Measurements from ENCODE around the gene PDE8B.
"Not testable (repeated sequence)": the region's sequence is repeated elsewhere in the genome, so short reads cannot be mapped to it uniquely, and the experiment has no call there.

PDE8B gene

GRCh38 chr5:77461287-77461686 is 250.8 kb downstream of the PDE8B start:
- Histone ChIP-seq H3K79me1 (ENCODE audit: low read length) (no peaks in the 10 kb centered on the region), H4K8ac (ENCODE audit: low read depth, low read length) (no peak overlapping the region), H2AK5ac (ENCODE audit: low read length) (no peak overlapping the region), H3K4me2 (ENCODE audit: low read length) (no peak overlapping the region), H3K56ac (ENCODE audit: low read length) (no peak overlapping the region), H3K4ac (ENCODE audit: low read depth, low read length) (no peak overlapping the region), H3K36me3 (ENCODE audit: control insufficient read depth, insufficient read depth, low read length) (no peaks in the 10 kb centered on the region), H3K23ac (ENCODE audit: low read length) (no peak overlapping the region), H2BK120ac (ENCODE audit: low read depth, low read length) (no peak overlapping the region), H3K27me3 (ENCODE audit: insufficient read depth, low read length, poor library complexity) (no peaks in the 10 kb centered on the region), H3K79me2 (ENCODE audit: control insufficient read depth, insufficient read depth, low read length) (no peaks in the 10 kb centered on the region), H4K5ac (ENCODE audit: low read length) (no peak overlapping the region), H3K4me1 (ENCODE audit: control insufficient read depth, low read depth, low read length) (no peaks in the 10 kb centered on the region), H3K27ac (ENCODE audit: low read depth, low read length) (no peak overlapping the region), H2BK5ac (ENCODE audit: low read length) (no peak overlapping the region), H3K4me3 (ENCODE audit: low read length) (no peak overlapping the region), H3K18ac (ENCODE audit: low read length) (no peak overlapping the region), H2BK15ac (replicated peaks; ENCODE audit: low read depth) (no peak overlapping the region), H3K9ac (ENCODE audit: low read length) (no peak overlapping the region)
- no CpG with 5 or more reads among the region's 5 CpGs for WGBS (ENCODE audit: extremely low coverage, insufficient coverage, low lambda C conversion rate)
- DNase-seq, result no peak

DNA sequence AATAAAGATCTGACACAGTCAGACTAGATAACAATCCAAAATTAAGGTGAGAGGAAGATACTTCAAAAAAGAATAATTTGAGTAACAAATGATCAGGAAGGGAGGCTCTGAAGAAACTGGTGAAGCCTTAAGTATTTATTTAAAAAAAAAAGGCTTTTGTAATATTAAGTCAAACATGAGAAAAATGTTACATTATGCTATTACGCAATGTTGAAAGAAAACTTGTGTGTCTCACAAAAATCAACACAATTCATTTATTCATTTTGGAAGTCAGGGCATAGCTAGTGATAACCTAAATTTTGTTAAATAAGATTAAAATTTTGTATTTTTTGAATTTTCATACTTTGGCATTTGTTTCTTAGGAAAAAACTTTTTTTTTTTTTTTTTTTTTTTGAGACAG is 253.4 kb downstream of the PDE8B start:
- Histone ChIP-seq H2BK15ac (replicated peaks; ENCODE audit: low read depth) (no peak overlapping the region), H3K27me3 (ENCODE audit: insufficient read depth, low read length, poor library complexity) (no peaks in the 10 kb centered on the region), H3K27ac (ENCODE audit: low read depth, low read length) (no peak overlapping the region), H3K79me1 (ENCODE audit: low read length) (no peaks in the 10 kb centered on the region), H3K4me3 (ENCODE audit: low read length) (no peak overlapping the region), H2BK120ac (ENCODE audit: low read depth, low read length) (no peak overlapping the region), H3K79me2 (ENCODE audit: control insufficient read depth, insufficient read depth, low read length) (no peaks in the 10 kb centered on the region), H2BK5ac (ENCODE audit: low read length) (no peak overlapping the region), H3K18ac (ENCODE audit: low read length) (no peak overlapping the region), H3K36me3 (ENCODE audit: control insufficient read depth, insufficient read depth, low read length) (no peaks in the 10 kb centered on the region), H3K4me1 (ENCODE audit: control insufficient read depth, low read depth, low read length) (no peaks in the 10 kb centered on the region), H4K5ac (ENCODE audit: low read length) (no peak overlapping the region), H3K23ac (ENCODE audit: low read length) (no peak overlapping the region), H3K56ac (ENCODE audit: low read length) (no peak overlapping the region), H3K4me2 (ENCODE audit: low read length) (no peak overlapping the region), H4K8ac (ENCODE audit: low read depth, low read length) (no peak overlapping the region), H3K9ac (ENCODE audit: low read length) (no peak overlapping the region), H2AK5ac (ENCODE audit: low read length) (no peak overlapping the region), H3K4ac (ENCODE audit: low read depth, low read length) (no peak overlapping the region)
- no peak for DNase-seq
- no CpG with 5 or more reads among the region's 1 CpG for WGBS (ENCODE audit: extremely low coverage, insufficient coverage, low lambda C conversion rate)

DNA sequence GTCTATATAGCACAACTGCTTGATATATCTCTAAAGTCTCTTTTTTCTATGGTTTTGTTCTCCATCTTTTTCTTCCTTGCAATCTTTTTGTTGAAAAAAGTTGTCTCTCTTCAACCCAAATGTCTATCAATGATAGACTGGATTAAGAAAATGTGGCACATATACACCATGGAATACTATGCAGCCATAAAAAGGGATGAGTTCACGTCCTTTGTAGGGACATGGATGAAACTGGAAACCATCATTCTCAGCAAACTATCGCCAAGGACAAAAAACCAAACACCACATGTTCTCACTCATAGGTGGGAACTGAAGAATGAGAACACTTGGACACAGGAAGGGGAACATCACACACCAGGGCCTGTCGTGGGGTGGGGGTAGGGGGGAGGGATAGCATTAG is 258.4 kb downstream of the PDE8B start:
- H3K9ac ChIP-seq (ENCODE audit: low read length); H3K56ac ChIP-seq (ENCODE audit: low read length); H3K4ac ChIP-seq (ENCODE audit: low read depth, low read length); H2AK5ac ChIP-seq (ENCODE audit: low read length); H3K27me3 ChIP-seq (ENCODE audit: insufficient read depth, low read length, poor library complexity); H2BK15ac ChIP-seq (replicated peaks; ENCODE audit: low read depth); H3K79me2 ChIP-seq (ENCODE audit: control insufficient read depth, insufficient read depth, low read length); H3K4me3 ChIP-seq (ENCODE audit: low read length); H2BK5ac ChIP-seq (ENCODE audit: low read length); H3K18ac ChIP-seq (ENCODE audit: low read length); H3K79me1 ChIP-seq (ENCODE audit: low read length); H4K5ac ChIP-seq (ENCODE audit: low read length); H3K23ac ChIP-seq (ENCODE audit: low read length); H3K4me2 ChIP-seq (ENCODE audit: low read length); H4K8ac ChIP-seq (ENCODE audit: low read depth, low read length); H3K4me1 ChIP-seq (ENCODE audit: control insufficient read depth, low read depth, low read length); H2BK120ac ChIP-seq (ENCODE audit: low read depth, low read length); DNase-seq; H3K27ac ChIP-seq (ENCODE audit: low read depth, low read length); H3K36me3 ChIP-seq (ENCODE audit: control insufficient read depth, insufficient read depth, low read length): not testable (repeated sequence)
- no CpG with 5 or more reads among the region's 3 CpGs for WGBS (ENCODE audit: extremely low coverage, insufficient coverage, low lambda C conversion rate)

DNA sequence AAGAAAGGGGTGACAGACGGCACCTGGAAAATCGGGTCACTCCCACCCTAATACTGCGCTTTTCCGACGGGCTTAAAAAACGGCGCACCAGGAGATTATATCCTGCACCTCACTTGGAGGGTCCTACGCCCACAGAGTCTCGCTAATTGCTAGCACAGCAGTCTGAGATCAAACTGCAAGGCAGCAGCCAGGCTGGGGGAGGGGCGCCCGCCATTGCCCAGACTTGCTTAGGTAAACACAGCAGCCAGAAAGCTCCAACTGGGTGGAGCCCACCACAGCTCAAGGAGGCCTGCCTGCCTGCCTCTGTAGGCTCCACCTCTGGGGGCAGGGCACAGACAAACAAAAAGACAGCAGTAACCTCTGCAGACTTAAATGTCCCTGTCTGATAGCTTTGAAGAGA is 264.6 kb downstream of the PDE8B start:
- not testable (repeated sequence) for H3K79me1 ChIP-seq (ENCODE audit: low read length); H2BK5ac ChIP-seq (ENCODE audit: low read length); H2AK5ac ChIP-seq (ENCODE audit: low read length); DNase-seq; H3K4ac ChIP-seq (ENCODE audit: low read depth, low read length); H3K4me2 ChIP-seq (ENCODE audit: low read length); H3K36me3 ChIP-seq (ENCODE audit: control insufficient read depth, insufficient read depth, low read length); H4K5ac ChIP-seq (ENCODE audit: low read length); H2BK120ac ChIP-seq (ENCODE audit: low read depth, low read length); H3K9ac ChIP-seq (ENCODE audit: low read length); H3K56ac ChIP-seq (ENCODE audit: low read length); H3K27ac ChIP-seq (ENCODE audit: low read depth, low read length); H4K8ac ChIP-seq (ENCODE audit: low read depth, low read length); H3K4me1 ChIP-seq (ENCODE audit: control insufficient read depth, low read depth, low read length); H3K27me3 ChIP-seq (ENCODE audit: insufficient read depth, low read length, poor library complexity); H3K18ac ChIP-seq (ENCODE audit: low read length); H3K79me2 ChIP-seq (ENCODE audit: control insufficient read depth, insufficient read depth, low read length); H2BK15ac ChIP-seq (replicated peaks; ENCODE audit: low read depth); H3K4me3 ChIP-seq (ENCODE audit: low read length); H3K23ac ChIP-seq (ENCODE audit: low read length)
- WGBS (ENCODE audit: extremely low coverage, insufficient coverage, low lambda C conversion rate), result no CpG with 5 or more reads among the region's 11 CpGs
